SK-N-MC (cell line): ENCODE measurements around the gene AKT2.

Source experiments
- EZH2 ChIP-seq: fragments of 200-600 bp; sonication (generic); IDR thresholded peaks from one replicate; pipeline ENCODE4 v1.6.1; 2017; ENCODE audit warnings: antibody characterized with exemption
- FOXP2 ChIP-seq: optimal IDR thresholded peaks from 2 replicates; pipeline ENCODE3; 2011; ENCODE audit warnings: mild to moderate bottlenecking, moderate library complexity; ENCODE audit not compliant: insufficient read depth; ENCODE audit errors: extremely low read length, control extremely low read depth
- POLR2AphosphoS5 ChIP-seq: IDR thresholded peaks from 2 replicates; pipeline ENCODE4 v1.6.1; 2012; ENCODE audit warnings: mild to moderate bottlenecking, low read depth, low read length, borderline replicate concordance

DNA sequence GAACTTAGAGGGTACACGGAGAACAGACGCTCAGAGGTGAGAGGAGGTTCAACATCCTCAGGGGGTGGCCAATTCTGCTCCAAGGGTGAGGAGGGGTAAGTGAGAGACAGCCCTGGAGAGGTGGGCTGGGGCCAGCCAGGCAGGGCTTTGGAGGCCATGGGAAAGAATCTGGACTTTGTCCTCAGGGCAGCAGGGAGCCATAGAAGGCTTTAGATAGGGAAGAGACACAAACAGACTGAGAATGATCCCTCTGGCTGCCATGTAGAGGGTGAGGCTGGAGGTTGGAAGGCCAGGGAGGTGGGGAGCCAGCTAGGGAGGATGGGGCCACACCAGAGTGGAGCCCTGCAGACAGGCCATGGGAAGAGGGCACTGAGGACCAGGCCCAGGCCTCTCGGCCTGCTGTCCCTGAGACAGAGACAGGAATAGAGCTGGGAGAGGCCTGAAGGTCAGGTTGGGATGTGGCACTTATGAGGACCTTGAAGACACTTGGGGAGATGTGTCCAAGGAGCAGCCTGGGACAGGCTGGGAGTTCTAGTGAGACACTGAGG lies 29.5 kb downstream of the AKT2 start:
- TF ChIP-seq EZH2 = no peak
- TF ChIP-seq POLR2AphosphoS5 = no peak
- TF ChIP-seq FOXP2 = no peak
